Measurements from ENCODE around the gene FLVCR2. TPM values are rescaled to one million over a fixed set of nuclear protein-coding genes. Genes with fewer than 3 reads are reported as not detected.
A peak's percentile ranks its signal among the peaks of the same experiment; 100 is the strongest.

Gene FLVCR2
- polyA plus RNA-seq, 3 donors: 13.2 to 36.6 (median 16.3) TPM

GRCh38 chr14:75647640-75648039 lies 69.2 kb downstream of the FLVCR2 start:
- Mint-ChIP-seq H3K27me3 (ENCODE audit: low read depth in 3 of 3) (no peaks in the 10 kb centered on the region), H3K36me3 (peaks cover 62 to 91% of the 10 kb centered on the region in 2 donors), H3K4me3 (no peak overlapping the region), H3K9me3 (no peaks in the 10 kb centered on the region), H3K4me1 (peaks cover 3% of the 10 kb centered on the region), H3K27ac (peak overlapping the region in 1 of 7 donors; percentile 32)
- Histone ChIP-seq H3K79me2 (ENCODE audit: insufficient read depth, low read length) (no peaks in the 10 kb centered on the region), H3K36me3 (replicated peaks in 1 of 2; ENCODE audit: control insufficient read depth in 1 of 2, insufficient read depth in 2 of 2, low read length in 2 of 2) (peaks cover 54 to 95% of the 10 kb centered on the region in 2 donors), H3K27ac (ENCODE audit: low read depth in 1 of 2, low read length in 2 of 2) (no peak overlapping the region), H3K27me3 (ENCODE audit: control insufficient read depth in 2 of 2, insufficient read depth in 2 of 2, low read length in 2 of 2) (no peaks in the 10 kb centered on the region), H3K4me1 (ENCODE audit: control insufficient read depth in 1 of 2, insufficient read depth in 2 of 2, low read length in 2 of 2) (no peaks in the 10 kb centered on the region), H3K9ac (ENCODE audit: insufficient read depth, low read length, poor library complexity, severe bottlenecking) (no peak overlapping the region), H2AFZ (ENCODE audit: insufficient read depth, low read depth, low read length, poor library complexity, severe bottlenecking) (no peak overlapping the region), H3K4me3 (replicated peaks in 1 of 3; ENCODE audit: low read depth in 2 of 3, low read length in 3 of 3) (no peak overlapping the region), H3K4me2 (replicated peaks; ENCODE audit: extremely low read depth, low read length, poor library complexity, severe bottlenecking) (no peak overlapping the region), H4K20me1 (ENCODE audit: insufficient read depth, low read length) (peaks cover 3% of the 10 kb centered on the region), H3K9me3 (replicated peaks in 1 of 2; ENCODE audit: control insufficient read depth in 1 of 2, insufficient read depth in 1 of 2, low read length in 2 of 2) (no peaks in the 10 kb centered on the region)
- whole genome bisulfite sequencing (ENCODE audit: insufficient coverage): 64% methylated on average over 1 of the region's 3 CpGs
- intact Hi-C loops (cut with micrococcal nuclease): no loop called here
- DNase-seq: no peak
- TF ChIP-seq CTCF (IDR thresholded peaks at IDR 0.05): no peak

- no peaks in the 10 kb centered on the region for H3K4me1 ChIP-seq (ENCODE audit: control insufficient read depth in 1 of 2, insufficient read depth in 2 of 2, low read length in 2 of 2)
- Mint-ChIP-seq H3K4me3 (no peak overlapping the region), H3K27me3 (ENCODE audit: low read depth in 3 of 3) (no peaks in the 10 kb centered on the region), H3K27ac (peak overlapping the region in 1 of 7 donors; percentile 31), H3K4me1 (peaks cover 3% of the 10 kb centered on the region), H3K36me3 (peaks cover 65 to 93% of the 10 kb centered on the region in 2 donors), H3K9me3 (no peaks in the 10 kb centered on the region)
- H3K36me3 ChIP-seq (replicated peaks in 1 of 2; ENCODE audit: control insufficient read depth in 1 of 2, insufficient read depth in 2 of 2, low read length in 2 of 2): peaks cover 54 to 92% of the 10 kb centered on the region in 2 donors
- H3K79me2 ChIP-seq (ENCODE audit: insufficient read depth, low read length): no peaks in the 10 kb centered on the region
- no peak overlapping the region for H3K4me2 ChIP-seq (replicated peaks; ENCODE audit: extremely low read depth, low read length, poor library complexity, severe bottlenecking)
- no peak overlapping the region for H3K4me3 ChIP-seq (replicated peaks in 1 of 3; ENCODE audit: low read depth in 2 of 3, low read length in 3 of 3)
- WGBS (ENCODE audit: insufficient coverage): 100% methylated on average over 3 of the region's 9 CpGs
- no peaks in the 10 kb centered on the region for H3K9me3 ChIP-seq (replicated peaks in 1 of 2; ENCODE audit: control insufficient read depth in 1 of 2, insufficient read depth in 1 of 2, low read length in 2 of 2)
- H4K20me1 ChIP-seq (ENCODE audit: insufficient read depth, low read length): peaks cover 3% of the 10 kb centered on the region
- H3K27ac ChIP-seq (ENCODE audit: low read depth in 1 of 2, low read length in 2 of 2): no peak overlapping the region
- no peak overlapping the region for H2AFZ ChIP-seq (ENCODE audit: insufficient read depth, low read depth, low read length, poor library complexity, severe bottlenecking)
- no peak overlapping the region for H3K9ac ChIP-seq (ENCODE audit: insufficient read depth, low read length, poor library complexity, severe bottlenecking)
- DNase-seq: no peak
- H3K27me3 ChIP-seq (ENCODE audit: control insufficient read depth in 2 of 2, insufficient read depth in 2 of 2, low read length in 2 of 2): no peaks in the 10 kb centered on the region
- intact Hi-C loops (cut with micrococcal nuclease): no loop called here
- no peak for TF ChIP-seq CTCF (IDR thresholded peaks at IDR 0.05)
Observed at GRCh38 chr14:75648066-75648838, 69.8 kb downstream of the FLVCR2 start.

Data from CD14-positive monocyte (primary cell).